ENCODE data around the gene GRID2. TPM values are rescaled to one million over a fixed set of nuclear protein-coding genes. Genes with fewer than 3 reads are reported as not detected.

Gene GRID2
- total and polyA plus RNA-seq, 2 of the 13 experiments (the other 11 are each of a cell fraction or from before 2014, with no cell fraction given), result not detected

- BruUV-seq (replicated peaks), result no TSS peak
- Histone ChIP-seq H3K9ac (ENCODE audit: insufficient read depth, low read depth, low read length) (no peak overlapping the region), H3K27me3 (ENCODE audit: control insufficient read depth in 1 of 2, insufficient read depth in 2 of 2, low read length in 2 of 2) (no peaks in the 10 kb centered on the region), H4K20me1 (ENCODE audit: insufficient read depth, low read length) (no peaks in the 10 kb centered on the region), H3K9me3 (ENCODE audit: low read length) (no peaks in the 10 kb centered on the region), H3K4me2 (ENCODE audit: low read depth, low read length) (no peak overlapping the region), H2AFZ (ENCODE audit: low read length) (no peak overlapping the region), H3K4me3 (replicated peaks in 1 of 3; ENCODE audit: insufficient read depth in 1 of 3, low read depth in 2 of 3, low read length in 3 of 3) (no peak overlapping the region), H3K4me1 (ENCODE audit: insufficient read depth, low read length) (no peaks in the 10 kb centered on the region), H3K36me3 (replicated peaks in 1 of 2; ENCODE audit: control insufficient read depth in 1 of 2, insufficient read depth in 2 of 2, low read length in 2 of 2) (no peaks in the 10 kb centered on the region), H3K27ac (ENCODE audit: extremely low read length, insufficient read depth, low read length) (no peak overlapping the region), H3K79me2 (ENCODE audit: insufficient read depth, low read length) (no peaks in the 10 kb centered on the region)
- ATAC-seq, result no peak
- no peak for DNase-seq (ENCODE audit: low spot score)
- no peak for FAIRE-seq
- WGBS (ENCODE audit: low lambda C conversion rate), result 4% methylated on average over 2 of the region's 2 CpGs
- in situ Hi-C loops (cut with HindIII; ENCODE audit: extremely low pct_ligation_motif_present, low pct_unique_long_range_greater_than_20kb), result no loop called here
- intact Hi-C loops (cut with micrococcal nuclease; ENCODE audit: unreplicated experiment), result no loop called here
- ChIA-PET POLR2A (no interaction called here), CTCF (ENCODE audit: low intra/inter-chr PET ratio, low total read pairs) (no interaction called here)
- TF ChIP-seq ZMAT3 (CRISPR knock-in tag; conservative IDR thresholded peaks at IDR 0.05), result no peak
- no peak for TF ChIP-seq ZNF546 (CRISPR knock-in tag; conservative IDR thresholded peaks at IDR 0.05)
- no peak for TF ChIP-seq KLF11 (CRISPR knock-in tag; IDR thresholded peaks at IDR 0.05)
- no peak for TF ChIP-seq RCOR2 (CRISPR knock-in tag; IDR thresholded peaks at IDR 0.05)
- TF ChIP-seq GATAD1 (CRISPR knock-in tag; IDR thresholded peaks at IDR 0.05), result no peak
- TF ChIP-seq TOE1 (CRISPR knock-in tag; IDR thresholded peaks at IDR 0.05), result no peak
- TF ChIP-seq ELF3 (CRISPR knock-in tag; IDR thresholded peaks at IDR 0.05), result no peak
- no peak for TF ChIP-seq HMGXB3 (CRISPR knock-in tag; IDR thresholded peaks at IDR 0.05; ENCODE audit: borderline replicate concordance)
- no peak for TF ChIP-seq ZNF737 (CRISPR knock-in tag; IDR thresholded peaks at IDR 0.05; ENCODE audit: borderline replicate concordance)
- no peak for TF ChIP-seq ZNF407 (CRISPR knock-in tag; IDR thresholded peaks at IDR 0.05; ENCODE audit: not compliant biosample characterization)
- no peak for TF ChIP-seq SPEN (CRISPR knock-in tag; IDR thresholded peaks at IDR 0.05; ENCODE audit: low read depth)
- no peak for TF ChIP-seq GPBP1L1 (CRISPR knock-in tag; IDR thresholded peaks at IDR 0.05)
Observed at GRCh38 chr4:93813092-93813491, 1509.3 kb downstream of the GRID2 start.

All from HepG2 (cell line).